Large intestine (tissue), 3 donors: ENCODE measurements around the gene ABCA8. TPM values are rescaled to one million over a fixed set of nuclear protein-coding genes. Genes with fewer than 3 reads are reported as not detected.

Source experiments
- DNase-seq, 2 donors: peaks; one replicate each; pipeline versions ENCODE4 v3.0.0 to v3.0.0-alpha.2; 2013
- H3K27ac ChIP-seq: one replicate; pipeline ENCODE4 v1.5.1; 2013; ENCODE audit warnings: low read length
- H3K27me3 ChIP-seq: 2 replicates; pipeline ENCODE4 v1.6.1; 2013; ENCODE audit warnings: low read length; ENCODE audit not compliant: control insufficient read depth, insufficient read depth
- H3K36me3 ChIP-seq: 2 replicates; pipeline ENCODE4 v1.6.1; 2013; ENCODE audit warnings: low read length; ENCODE audit not compliant: control insufficient read depth, insufficient read depth
- H3K4me1 ChIP-seq: one replicate; pipeline ENCODE4 v1.6.1; 2013; ENCODE audit warnings: low read length; ENCODE audit not compliant: control insufficient read depth, insufficient read depth
- H3K4me3 ChIP-seq: one replicate; pipeline ENCODE4 v1.5.1; 2013; ENCODE audit warnings: low read length
- H3K9me3 ChIP-seq: one replicate; pipeline ENCODE4 v1.6.1; 2013; ENCODE audit warnings: mild to moderate bottlenecking, low read depth, low read length, moderate library complexity; ENCODE audit not compliant: control insufficient read depth
- WGBS: methylation state at CpG from one replicate; pipeline ENCODE4 v1.1.5; 2013; ENCODE audit warnings: low lambda C conversion rate; ENCODE audit not compliant: insufficient coverage; 5-methylcytosine and 5-hydroxymethylcytosine counted together
- polyA plus RNA-seq: library from polyadenylated mRNA; unstranded; fragments of 120-200 nt; gene quantifications from one replicate; pipeline ENCODE4 v1.2.1, GENCODE V29; 2013

The ABCA8 gene
- polyA plus RNA-seq, 1 donor = 16.8 TPM

DNA sequence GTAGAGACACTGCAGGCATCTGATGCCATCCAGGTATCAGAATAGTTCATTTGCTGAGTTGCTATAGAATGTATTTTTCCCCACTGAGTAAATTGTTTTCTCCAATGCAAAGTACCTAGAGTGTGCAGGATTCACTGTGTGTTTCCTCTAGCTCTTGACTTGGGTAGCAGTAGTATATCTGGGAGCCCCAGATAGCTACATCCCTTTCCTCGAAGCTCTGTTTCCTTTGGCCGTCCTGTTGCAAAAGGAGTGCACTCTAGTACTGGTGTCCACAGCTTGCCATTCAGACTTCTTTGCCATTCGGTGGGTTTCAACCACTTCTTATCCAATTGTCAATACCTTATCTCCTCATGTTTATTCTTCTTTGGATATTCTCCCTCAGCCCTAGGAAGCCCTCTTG is 12.8 kb downstream of the ABCA8 start:
- WGBS = 14% methylated on average over 1 of the region's 3 CpGs

GRCh38 chr17:68941761-68942160 is 13.4 kb downstream of the ABCA8 start:
- no peaks in the 10 kb centered on the region for H3K4me1 ChIP-seq
- H3K27ac ChIP-seq = no peak overlapping the region
- DNase-seq = no peak
- no peaks in the 10 kb centered on the region for H3K9me3 ChIP-seq
- H3K27me3 ChIP-seq = no peaks in the 10 kb centered on the region
- H3K36me3 ChIP-seq = no peaks in the 10 kb centered on the region
- 92% methylated on average over 2 of the region's 6 CpGs for WGBS
- H3K4me3 ChIP-seq = no peak overlapping the region

More for the DNA sequence above, 12.8 kb downstream of the ABCA8 start:
- H3K36me3 ChIP-seq = no peaks in the 10 kb centered on the region
- H3K27me3 ChIP-seq = no peaks in the 10 kb centered on the region
- DNase-seq = no peak
- H3K4me1 ChIP-seq = no peaks in the 10 kb centered on the region
- H3K4me3 ChIP-seq = no peak overlapping the region
- H3K9me3 ChIP-seq = no peaks in the 10 kb centered on the region
- H3K27ac ChIP-seq = no peak overlapping the region

DNA sequence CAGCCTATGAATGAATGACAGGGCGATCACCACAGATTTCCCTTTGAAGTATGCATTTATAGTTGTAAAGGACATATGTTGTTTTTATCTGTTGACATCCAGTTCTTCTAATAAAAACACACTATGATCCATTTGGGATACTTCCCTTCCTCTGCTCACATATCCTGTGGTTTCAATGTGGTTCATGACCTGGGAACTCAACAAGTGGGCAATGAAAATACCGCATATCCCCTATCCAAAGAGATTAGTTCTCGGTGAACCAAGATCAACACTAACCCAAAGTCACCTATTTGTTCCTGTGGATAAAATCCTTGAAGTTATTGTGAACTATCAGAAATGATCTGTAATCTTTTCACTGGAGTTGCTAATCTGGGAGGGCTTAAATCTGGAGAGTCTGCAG is 16.0 kb downstream of the ABCA8 start:
- H3K9me3 ChIP-seq = no peaks in the 10 kb centered on the region
- DNase-seq = no peak
- no CpG with 5 or more reads among the region's 3 CpGs for WGBS
- H3K36me3 ChIP-seq = no peaks in the 10 kb centered on the region
- no peaks in the 10 kb centered on the region for H3K4me1 ChIP-seq
- H3K27me3 ChIP-seq = no peaks in the 10 kb centered on the region
- H3K27ac ChIP-seq = no peak overlapping the region
- no peak overlapping the region for H3K4me3 ChIP-seq

- H3K27me3 ChIP-seq = no peaks in the 10 kb centered on the region
Observed at GRCh38 chr17:68937890-68938514, 17.2 kb downstream of the ABCA8 start.

GRCh38 chr17:68927516-68927915 is 27.7 kb downstream of the ABCA8 start:
- Histone ChIP-seq H3K4me3 (no peak overlapping the region), H3K27ac (no peak overlapping the region), H3K9me3 (no peaks in the 10 kb centered on the region), H3K4me1 (no peaks in the 10 kb centered on the region), H3K27me3 (no peaks in the 10 kb centered on the region), H3K36me3 (no peaks in the 10 kb centered on the region)
- no CpG with 5 or more reads among the region's 4 CpGs for WGBS
- no peak for DNase-seq

More at GRCh38 chr17:68937890-68938514, 17.2 kb downstream of the ABCA8 start:
- WGBS = 80% methylated on average over 1 of the region's 8 CpGs
- Histone ChIP-seq H3K27ac (peak overlapping the region; percentile 67), H3K4me3 (no peak overlapping the region), H3K4me1 (no peaks in the 10 kb centered on the region), H3K9me3 (no peaks in the 10 kb centered on the region), H3K36me3 (no peaks in the 10 kb centered on the region)
- peak; percentile 66 to 86 for DNase-seq

DNA sequence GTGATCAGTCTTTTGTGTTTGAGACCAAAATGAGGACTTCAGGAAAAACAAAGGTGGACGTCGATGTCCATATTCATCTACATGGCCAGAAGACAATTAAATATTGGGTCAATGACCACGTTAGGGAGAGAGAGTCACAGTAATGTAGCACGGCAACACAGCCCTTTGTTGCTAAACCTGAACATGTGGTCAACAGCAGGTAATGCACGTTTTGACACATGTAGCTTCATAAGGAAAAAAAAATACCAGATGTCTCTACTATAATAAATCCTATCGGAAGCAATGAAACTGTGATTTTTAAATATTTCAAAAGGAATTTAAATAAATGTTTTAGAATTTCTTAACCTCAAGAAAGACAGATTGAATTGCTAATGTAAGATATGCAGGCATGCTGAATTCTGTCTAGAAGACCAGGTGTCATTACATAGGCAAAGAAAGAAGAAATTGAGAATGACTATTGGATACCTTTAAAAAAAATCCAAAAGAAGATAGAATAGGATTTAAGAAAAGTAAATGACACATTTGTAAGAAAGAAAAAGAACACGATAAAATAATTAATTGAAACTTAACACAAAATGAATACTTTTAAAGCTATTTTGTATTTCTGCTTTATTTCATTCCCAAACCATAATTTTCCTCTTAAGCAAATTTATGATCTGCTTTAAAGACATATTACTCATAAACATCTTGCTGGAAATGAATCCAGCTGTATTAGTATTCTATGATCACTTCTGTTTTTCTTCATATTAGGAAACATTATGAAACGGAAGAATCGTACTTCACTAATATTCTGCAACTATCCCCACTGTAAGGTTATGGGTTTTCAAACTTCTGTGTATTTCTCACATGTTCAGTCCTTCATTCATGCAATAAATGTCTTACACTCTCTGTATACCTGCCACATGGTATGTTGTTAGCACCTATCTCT is 30.1 kb downstream of the ABCA8 start:
- 94% methylated on average over 4 of the region's 9 CpGs for WGBS
- H3K4me3 ChIP-seq = no peak overlapping the region
- no peaks in the 10 kb centered on the region for H3K4me1 ChIP-seq
- H3K27me3 ChIP-seq = no peaks in the 10 kb centered on the region
- no peaks in the 10 kb centered on the region for H3K9me3 ChIP-seq
- H3K36me3 ChIP-seq = no peaks in the 10 kb centered on the region
- H3K27ac ChIP-seq = no peak overlapping the region
- DNase-seq = no peak

DNA sequence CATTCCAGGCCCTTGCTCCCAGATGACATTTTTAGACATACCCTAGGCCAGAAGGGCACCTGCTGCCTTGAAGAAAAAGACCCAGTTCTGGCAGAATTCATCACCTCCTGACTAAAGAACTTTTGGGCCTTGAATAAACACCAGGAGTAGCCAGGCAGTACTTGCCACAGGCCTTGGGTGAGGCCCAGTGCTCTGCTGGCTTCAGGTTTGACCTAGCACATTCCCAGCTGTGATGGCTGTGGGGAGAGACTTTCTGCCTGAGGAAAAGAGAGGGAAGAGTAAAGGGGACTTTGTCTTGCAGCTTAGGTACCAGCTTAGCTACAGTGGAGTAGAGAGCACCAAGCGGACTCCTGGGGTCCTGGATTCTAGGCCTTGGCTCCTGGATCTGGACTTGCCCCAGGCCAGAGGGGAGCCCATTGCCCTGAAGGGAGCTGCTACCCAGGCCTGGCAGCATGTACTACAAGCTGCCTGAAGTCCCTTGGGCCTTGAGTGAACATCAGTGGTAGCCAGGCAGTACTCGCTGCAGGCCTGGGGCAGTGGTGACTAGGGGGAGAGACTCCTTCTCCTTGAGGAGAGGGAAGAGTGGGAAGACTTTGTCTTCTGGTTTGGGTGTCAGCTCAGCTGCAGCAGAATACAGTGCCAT is 44.3 kb downstream of the ABCA8 start:
- Histone ChIP-seq H3K9me3 (no peaks in the 10 kb centered on the region), H3K27me3 (no peaks in the 10 kb centered on the region), H3K4me3 (no peak overlapping the region), H3K4me1 (no peaks in the 10 kb centered on the region), H3K36me3 (no peaks in the 10 kb centered on the region), H3K27ac (no peak overlapping the region)
- no peak for DNase-seq
- WGBS = no CpG with 5 or more reads among the region's 2 CpGs

DNA sequence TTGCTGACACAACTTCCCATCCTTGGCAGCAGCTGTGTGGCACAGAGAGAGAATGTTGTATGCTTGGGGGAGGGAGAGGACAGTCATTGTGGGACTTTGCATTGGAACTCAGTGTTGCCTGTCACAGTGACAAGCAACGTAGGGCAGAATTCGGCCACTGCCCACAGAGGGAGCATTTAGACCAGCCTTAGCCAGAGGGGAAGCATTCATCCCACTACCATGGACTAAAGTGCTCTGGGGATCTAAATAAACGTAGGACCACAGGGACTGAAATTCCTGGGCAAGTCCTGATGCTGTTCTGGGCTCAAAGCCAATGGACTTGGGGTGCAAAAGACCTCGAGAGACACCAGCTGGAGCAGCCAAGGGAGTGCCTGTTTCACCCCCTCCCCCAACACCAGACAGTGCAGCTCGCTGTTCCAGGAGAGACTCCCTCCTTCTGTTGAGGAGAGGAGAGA is 44.9 kb downstream of the ABCA8 start:
- no CpG with 5 or more reads among the region's 5 CpGs for WGBS
- no peaks in the 10 kb centered on the region for H3K36me3 ChIP-seq
- no peak overlapping the region for H3K4me3 ChIP-seq
- no peaks in the 10 kb centered on the region for H3K9me3 ChIP-seq
- no peak for DNase-seq
- H3K27ac ChIP-seq = no peak overlapping the region
- H3K4me1 ChIP-seq = no peaks in the 10 kb centered on the region
- no peaks in the 10 kb centered on the region for H3K27me3 ChIP-seq

- no peaks in the 10 kb centered on the region for H3K4me1 ChIP-seq
- H3K4me3 ChIP-seq = no peak overlapping the region
- H3K9me3 ChIP-seq = no peaks in the 10 kb centered on the region
- no CpG with 5 or more reads among the region's 1 CpG for WGBS
- H3K36me3 ChIP-seq = no peaks in the 10 kb centered on the region
- DNase-seq = peak; percentile 19 to 53
- no peaks in the 10 kb centered on the region for H3K27me3 ChIP-seq
- peak overlapping the region; percentile 5 for H3K27ac ChIP-seq
Observed at GRCh38 chr17:68909066-68909465, 46.1 kb downstream of the ABCA8 start.

DNA sequence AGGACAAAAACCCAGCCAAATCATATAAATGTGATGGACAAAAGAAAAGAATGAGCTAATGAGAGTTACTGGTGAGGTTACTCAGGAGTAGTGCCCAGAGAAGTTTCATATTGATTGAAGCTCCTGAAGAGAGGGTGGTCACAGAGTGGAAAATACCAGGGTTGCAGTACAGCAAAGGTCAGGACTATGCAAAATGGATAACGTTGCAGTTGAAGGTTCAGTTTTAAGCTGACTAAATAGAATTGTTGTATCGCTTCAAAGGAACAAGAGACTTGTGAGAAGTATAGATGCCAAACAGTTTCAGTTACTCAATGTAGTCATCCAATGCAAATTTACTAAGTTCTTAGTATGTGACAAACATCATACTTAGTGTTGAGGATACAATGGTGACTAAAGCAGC is 47.1 kb downstream of the ABCA8 start:
- H3K27ac ChIP-seq = no peak overlapping the region
- WGBS = no CpG with 5 or more reads among the region's 2 CpGs
- no peak for DNase-seq
- H3K9me3 ChIP-seq = no peaks in the 10 kb centered on the region
- H3K4me3 ChIP-seq = no peak overlapping the region
- H3K4me1 ChIP-seq = no peaks in the 10 kb centered on the region
- no peaks in the 10 kb centered on the region for H3K36me3 ChIP-seq
- no peaks in the 10 kb centered on the region for H3K27me3 ChIP-seq
